Measurements from ENCODE around the gene RAB11FIP4. TPM values are rescaled to one million over a fixed set of nuclear protein-coding genes. Genes with fewer than 3 reads are reported as not detected.
A peak's percentile ranks its signal among the peaks of the same experiment; 100 is the strongest.

The RAB11FIP4 gene
- total and polyA plus RNA-seq, 2 donors (not counting 1 experiment from before 2014, with no cell fraction given), result 0.16 to 0.66 TPM

GRCh38 chr17:31488264-31488981 lies 96.9 kb downstream of the RAB11FIP4 start:
- TF ChIP-seq EZH2 (IDR thresholded peaks at IDR 0.05; ENCODE audit: low read length, missing control alignments), result peak; percentile 97
- TF ChIP-seq CTCF (conservative IDR thresholded peaks at IDR 0.05 in 1 of 2, IDR thresholded peaks at IDR 0.05 in 1 of 2; ENCODE audit: low read depth in 1 of 2, low read length in 2 of 2), result no peak
- Histone ChIP-seq H3K4me1 (ENCODE audit: control insufficient read depth, extremely low read depth, insufficient read depth, low read length) (peaks cover 4% of the 10 kb centered on the region), H3K9ac (ENCODE audit: insufficient read depth, low read length) (no peak overlapping the region), H3K4me3 (replicated peaks in 1 of 4; ENCODE audit: control extremely low read depth in 1 of 4, insufficient read depth in 1 of 4, low read depth in 3 of 4, low read length in 4 of 4) (peak overlapping the region in 1 of 4 experiments; percentile 10), H3K27ac (ENCODE audit: insufficient read depth, low read length) (no peak overlapping the region), H3K27me3 (ENCODE audit: control insufficient read depth, insufficient read depth, low read length) (peaks cover 52% of the 10 kb centered on the region), H3K36me3 (ENCODE audit: control insufficient read depth, insufficient read depth, low read length) (no peaks in the 10 kb centered on the region), H3K4me2 (ENCODE audit: extremely low read depth, insufficient read depth, low read length) (peak overlapping the region; percentile 35), H2AFZ (ENCODE audit: low read length) (no peak overlapping the region), H3K79me2 (ENCODE audit: control insufficient read depth, insufficient read depth, low read length) (no peaks in the 10 kb centered on the region), H3K9me3 (ENCODE audit: control insufficient read depth, insufficient read depth, low read depth, low read length) (no peaks in the 10 kb centered on the region), H4K20me1 (ENCODE audit: control insufficient read depth, extremely low read depth, insufficient read depth, low read length) (no peaks in the 10 kb centered on the region)
- no peak for DNase-seq (ENCODE audit: low read depth in 2 of 2)

- Histone ChIP-seq H3K4me2 (ENCODE audit: extremely low read depth, insufficient read depth, low read length) (no peak overlapping the region), H3K4me3 (replicated peaks in 1 of 4; ENCODE audit: control extremely low read depth in 1 of 4, insufficient read depth in 1 of 4, low read depth in 3 of 4, low read length in 4 of 4) (no peak overlapping the region), H2AFZ (ENCODE audit: low read length) (no peak overlapping the region)
Measured at GRCh38 chr17:31488982-31489294, 97.5 kb downstream of the RAB11FIP4 start.

More at GRCh38 chr17:31488982-31489294, 97.5 kb downstream of the RAB11FIP4 start:
- H3K27ac ChIP-seq (ENCODE audit: insufficient read depth, low read length), result no peak overlapping the region
- peaks cover 53% of the 10 kb centered on the region for H3K27me3 ChIP-seq (ENCODE audit: control insufficient read depth, insufficient read depth, low read length)
- H3K79me2 ChIP-seq (ENCODE audit: control insufficient read depth, insufficient read depth, low read length), result no peaks in the 10 kb centered on the region
- H3K9ac ChIP-seq (ENCODE audit: insufficient read depth, low read length), result no peak overlapping the region
- no peaks in the 10 kb centered on the region for H3K9me3 ChIP-seq (ENCODE audit: control insufficient read depth, insufficient read depth, low read depth, low read length)
- H4K20me1 ChIP-seq (ENCODE audit: control insufficient read depth, extremely low read depth, insufficient read depth, low read length), result no peaks in the 10 kb centered on the region
- DNase-seq (ENCODE audit: low read depth in 2 of 2), result no peak
- H3K36me3 ChIP-seq (ENCODE audit: control insufficient read depth, insufficient read depth, low read length), result no peaks in the 10 kb centered on the region
- TF ChIP-seq EZH2 (IDR thresholded peaks at IDR 0.05; ENCODE audit: low read length, missing control alignments), result peak; percentile 85
- no peak for TF ChIP-seq CTCF (conservative IDR thresholded peaks at IDR 0.05 in 1 of 2, IDR thresholded peaks at IDR 0.05 in 1 of 2; ENCODE audit: low read depth in 1 of 2, low read length in 2 of 2)
- peaks cover 4% of the 10 kb centered on the region for H3K4me1 ChIP-seq (ENCODE audit: control insufficient read depth, extremely low read depth, insufficient read depth, low read length)
